NCI-H345 treated with DMSO at 0.1 percent for 48 hours (cell line): ENCODE measurements around the gene OPN5.
"Not testable (repeated sequence)": the region's sequence is repeated elsewhere in the genome, so short reads cannot be mapped to it uniquely, and the experiment has no call there.

Experiments used
- DNase-seq: peaks from one replicate; lab custom pipeline; 2025; ENCODE audit not compliant: unreplicated experiment; lab: John Stamatoyannopoulos, UW

The OPN5 gene

GRCh38 chr6:47781732-47782131 lies at the start of gene OPN5:
Gene OPN5 (plus strand): TSS chr6:47782032. CDS start chr6:47782067, 35 bp downstream.
- DNase-seq, result no peak

DNA sequence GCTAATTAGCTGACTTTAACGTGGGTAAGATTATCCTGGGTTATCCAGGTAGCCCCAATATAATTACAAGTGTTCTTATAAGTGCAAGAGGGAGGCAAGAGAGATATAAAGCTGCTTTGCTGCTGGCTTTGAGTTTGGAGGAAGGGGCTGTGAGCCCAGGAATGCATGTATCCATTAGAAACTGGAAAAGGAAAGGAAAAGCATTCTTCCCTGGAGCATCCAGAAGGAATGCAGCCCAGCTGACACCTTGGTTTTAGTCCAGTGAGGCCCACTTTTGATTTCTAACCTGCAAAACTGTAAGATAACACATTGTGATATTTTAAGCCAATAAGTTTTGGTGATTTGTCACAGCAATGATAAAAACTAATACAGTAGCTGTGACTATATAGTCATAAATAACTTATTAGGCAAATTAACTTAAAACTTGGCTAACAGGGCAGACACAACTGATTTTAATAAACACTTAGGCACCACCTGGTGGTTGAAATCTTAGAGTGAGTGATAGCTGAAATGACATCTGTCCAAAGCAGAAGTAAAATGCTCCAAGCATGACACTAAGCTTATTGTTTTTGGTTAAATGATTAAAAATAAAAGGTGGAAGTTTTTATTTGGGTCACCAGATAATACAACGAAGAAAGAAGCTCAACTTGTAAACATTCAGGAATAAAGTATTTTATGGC lies 47.8 kb upstream of the OPN5 start:
- DNase-seq, result peak; percentile 0

DNA sequence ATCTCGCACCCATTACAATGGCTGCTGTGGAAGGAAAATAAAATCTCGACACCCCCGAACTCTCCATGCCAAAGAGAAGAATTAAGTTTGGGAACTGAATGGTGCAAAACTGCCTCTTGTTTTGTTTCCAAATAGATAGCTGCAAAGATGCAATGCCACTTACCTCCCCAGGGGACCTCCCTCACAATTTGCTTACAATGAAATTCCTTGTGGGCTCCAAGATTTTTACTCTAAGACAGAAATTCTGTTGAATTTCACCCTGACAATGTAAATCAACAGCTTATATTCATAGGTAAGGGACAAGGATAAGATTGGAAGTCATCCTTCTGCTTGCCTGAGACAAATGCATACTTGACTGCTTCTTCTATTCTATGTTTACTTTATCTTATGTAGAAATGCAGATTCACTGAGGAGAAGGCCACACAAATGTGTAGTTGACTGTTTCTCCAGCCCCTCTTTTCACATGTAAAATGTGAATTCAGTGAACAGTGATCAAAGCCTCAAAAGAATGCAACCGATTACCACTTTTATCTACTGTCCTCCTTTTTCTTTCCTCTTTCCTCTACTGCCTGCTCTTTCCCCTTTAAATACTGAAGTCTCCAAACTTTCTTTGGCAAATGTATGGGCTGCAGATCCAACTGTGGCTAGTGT lies 46.9 kb upstream of the OPN5 start:
- peak; percentile 1 for DNase-seq

- no peak for DNase-seq
These were observed 45.6 kb upstream of the OPN5 start for GRCh38 chr6:47736083-47736700.

DNA sequence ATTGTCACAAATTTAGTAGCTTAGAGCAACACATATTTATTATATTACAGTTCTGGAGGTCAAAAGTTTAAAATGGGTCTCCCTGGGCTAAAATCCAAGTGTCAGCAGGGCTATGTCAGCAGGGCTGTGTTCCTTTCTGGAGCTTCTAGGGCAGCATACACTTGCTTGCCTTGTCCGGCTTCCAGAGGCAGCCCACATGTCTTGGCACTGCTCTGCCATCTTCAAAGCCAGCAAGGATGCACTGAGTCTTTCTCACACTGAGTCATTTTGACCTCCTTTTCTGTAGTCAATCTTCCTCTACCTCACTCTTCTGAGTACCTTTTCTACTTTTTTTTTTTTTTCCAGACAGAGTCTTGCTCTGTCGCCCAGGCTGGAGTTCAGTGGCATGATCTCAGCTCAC lies 44.4 kb upstream of the OPN5 start:
- DNase-seq, result no peak

DNA sequence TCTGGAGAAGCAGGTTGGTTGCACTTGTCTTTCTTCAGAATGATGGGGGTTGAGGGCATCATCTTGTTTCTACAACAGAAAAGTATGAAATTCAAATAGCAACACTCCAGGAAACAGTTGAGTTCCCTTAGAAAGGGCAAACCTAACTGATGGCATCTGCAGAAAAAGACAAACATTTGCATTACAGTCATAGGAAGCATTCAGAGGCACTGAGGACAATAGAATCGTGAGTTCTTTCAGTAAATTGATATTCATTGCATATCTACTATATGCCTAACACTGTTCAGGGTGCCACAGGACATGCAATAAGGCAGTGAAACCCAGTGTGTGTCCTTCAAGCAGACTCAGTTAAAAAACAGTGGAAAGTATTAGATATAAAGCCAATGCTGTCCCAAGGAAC lies 41.1 kb upstream of the OPN5 start:
- no peak for DNase-seq

DNA sequence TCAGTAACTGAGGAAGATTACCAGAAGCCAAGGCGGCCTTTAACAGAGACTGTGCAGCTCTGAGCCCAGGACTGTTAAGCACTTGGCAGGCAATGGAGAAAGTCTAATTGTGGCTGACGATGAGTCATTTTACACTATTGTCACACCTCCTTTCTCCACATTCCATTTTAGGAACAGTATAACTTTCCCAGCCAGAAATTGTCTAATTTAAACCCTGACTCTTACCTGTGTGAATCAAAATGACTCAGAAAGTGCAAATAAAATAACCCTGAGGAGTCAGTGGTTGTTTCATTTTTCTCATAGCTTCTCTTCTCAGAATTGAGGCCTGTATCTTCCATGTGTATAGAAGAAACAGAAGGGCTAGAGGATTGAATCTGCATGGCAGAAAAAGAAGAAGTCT lies 40.0 kb upstream of the OPN5 start:
- DNase-seq, result no peak

DNA sequence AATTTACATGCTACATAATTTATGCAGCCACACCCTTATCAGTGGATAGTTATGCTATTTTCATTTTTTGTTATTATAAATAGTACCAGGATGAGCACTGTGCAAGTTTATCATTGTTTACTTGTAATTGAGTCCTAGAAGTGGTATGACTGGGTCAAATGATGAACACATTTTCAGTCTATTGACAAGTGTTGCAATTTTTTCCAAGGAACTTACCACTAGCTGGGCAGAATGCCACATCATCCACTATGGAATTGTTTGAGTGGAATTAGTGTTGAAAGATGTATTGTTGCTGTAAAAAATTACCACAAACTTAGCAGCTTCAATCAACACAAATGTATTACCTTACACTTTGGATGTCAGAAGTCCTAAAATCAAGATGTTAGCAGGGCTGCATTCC lies 38.1 kb upstream of the OPN5 start:
- DNase-seq, result no peak

GRCh38 chr6:47745269-47745668 lies 36.6 kb upstream of the OPN5 start:
- DNase-seq, result not testable (repeated sequence)

GRCh38 chr6:47749757-47750156 lies 32.1 kb upstream of the OPN5 start:
- no peak for DNase-seq

GRCh38 chr6:47752801-47753200 lies 29.0 kb upstream of the OPN5 start:
- DNase-seq, result no peak

DNA sequence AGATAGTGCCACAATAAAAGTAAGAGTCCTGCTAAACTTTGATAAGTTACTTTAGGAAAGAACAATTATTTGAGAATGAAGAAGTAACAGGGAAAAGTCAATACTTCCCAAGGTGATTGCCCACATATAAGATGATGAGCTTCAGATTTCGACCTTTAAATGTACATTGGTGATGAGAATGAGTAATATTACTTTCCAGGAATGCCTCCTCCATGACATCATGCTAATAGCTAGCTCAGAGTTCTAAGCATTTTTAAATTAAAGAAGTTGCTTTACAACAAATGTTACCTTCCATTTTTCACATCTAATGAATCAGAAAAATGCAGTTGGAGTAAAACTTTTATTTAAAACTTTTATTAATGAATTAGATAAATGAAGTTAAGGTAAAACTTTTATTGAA lies 22.5 kb upstream of the OPN5 start:
- no peak for DNase-seq

- DNase-seq, result no peak
These were observed 19.3 kb upstream of the OPN5 start for GRCh38 chr6:47762502-47762901.

GRCh38 chr6:47766445-47766844 lies 15.4 kb upstream of the OPN5 start:
- no peak for DNase-seq

DNA sequence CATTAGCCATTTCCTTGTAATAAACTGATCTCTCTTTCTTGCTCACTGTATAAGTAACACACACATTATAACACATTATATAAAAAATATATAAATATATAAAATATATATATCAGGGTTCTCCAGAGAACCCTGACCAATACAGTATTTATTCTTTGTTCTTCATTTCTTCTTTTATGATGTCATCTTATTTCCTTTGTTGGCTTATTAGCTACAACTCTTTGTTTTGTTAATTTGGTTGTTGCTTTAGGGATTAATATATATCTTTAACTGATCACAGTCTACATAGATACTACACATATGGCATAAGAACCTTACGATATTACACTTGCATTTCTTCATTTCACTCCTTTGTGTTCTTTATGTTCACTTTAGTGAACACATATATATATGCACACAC lies 14.7 kb upstream of the OPN5 start:
- no peak for DNase-seq

DNA sequence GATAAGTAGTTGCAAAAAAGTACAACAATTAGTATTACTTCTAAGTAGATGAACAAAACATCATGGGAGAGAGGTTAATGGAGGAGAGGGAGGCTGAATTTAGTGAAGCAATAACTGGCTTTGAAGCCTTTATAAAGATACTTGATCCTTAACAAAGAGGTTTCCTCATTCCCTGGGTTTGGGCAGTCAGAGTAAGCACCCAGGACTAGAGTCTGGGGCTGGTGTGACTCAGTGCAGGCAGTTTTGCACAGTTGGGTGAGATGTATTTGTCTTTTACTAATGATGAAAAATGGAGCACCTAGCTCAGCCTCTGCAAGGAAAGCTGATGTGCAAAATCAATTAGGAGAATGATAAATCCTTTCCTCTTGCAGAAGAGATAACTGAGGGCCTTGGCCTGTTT lies 11.8 kb upstream of the OPN5 start:
- DNase-seq, result no peak

GRCh38 chr6:47772359-47772758 lies 9.5 kb upstream of the OPN5 start:
- no peak for DNase-seq

DNA sequence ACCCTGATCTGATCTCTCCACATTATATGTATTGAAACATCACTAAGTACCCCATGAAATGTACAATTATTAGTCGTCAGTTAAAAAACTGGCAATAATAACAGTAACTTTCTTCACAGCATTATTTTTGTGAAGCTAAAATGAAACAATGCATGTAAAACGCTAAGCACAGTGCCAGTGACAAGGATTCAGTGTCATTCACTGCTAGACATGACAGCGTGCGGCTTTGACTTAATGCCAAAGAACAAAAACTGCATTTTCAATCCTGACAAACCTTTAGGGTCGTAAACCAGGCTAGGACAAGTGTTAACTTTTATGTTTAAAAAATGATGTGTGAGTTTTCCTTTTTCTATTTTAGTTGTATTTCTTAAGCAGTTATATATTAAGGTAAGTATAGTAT lies 8.8 kb upstream of the OPN5 start:
- no peak for DNase-seq

DNA sequence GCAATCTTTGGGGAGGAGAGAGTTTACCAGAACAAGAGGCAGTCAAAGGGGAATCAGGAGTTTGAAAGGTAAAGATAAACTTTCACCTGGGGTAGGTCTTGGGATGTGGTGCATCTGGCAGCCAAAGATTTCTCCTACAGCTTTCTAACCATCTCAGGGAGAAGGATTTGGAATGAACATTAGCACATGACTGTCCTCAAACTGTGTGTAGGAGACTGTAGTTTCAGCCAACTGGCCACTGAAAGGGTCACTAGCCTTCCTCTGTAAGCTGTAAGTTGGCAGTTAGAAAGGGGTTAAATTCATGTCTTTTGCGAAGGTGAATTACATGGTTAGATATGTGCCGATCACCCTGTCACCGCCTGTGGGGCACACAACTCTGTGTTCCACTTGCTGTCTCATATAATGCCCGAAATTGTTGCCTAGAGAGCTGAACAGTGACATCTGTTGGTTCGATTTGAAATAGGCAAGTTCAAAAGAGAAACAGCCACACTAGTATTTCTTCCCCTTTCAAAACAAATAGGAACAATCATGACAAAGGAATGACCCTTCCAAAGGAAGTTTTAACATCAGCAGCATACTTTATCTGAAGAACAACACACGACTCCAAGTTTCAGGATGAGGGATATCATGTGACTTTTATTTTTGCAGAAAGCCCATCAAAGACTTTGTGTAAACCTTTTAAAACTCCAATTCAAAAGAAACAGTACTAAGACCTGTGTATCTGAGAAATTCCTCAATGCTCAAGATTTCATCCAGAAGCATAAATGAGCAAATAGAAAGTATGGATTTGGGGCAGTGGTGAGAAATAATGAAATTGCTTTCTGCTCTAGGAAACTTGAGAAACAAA lies 1.1 kb upstream of the OPN5 start:
- peak; percentile 13 for DNase-seq

DNA sequence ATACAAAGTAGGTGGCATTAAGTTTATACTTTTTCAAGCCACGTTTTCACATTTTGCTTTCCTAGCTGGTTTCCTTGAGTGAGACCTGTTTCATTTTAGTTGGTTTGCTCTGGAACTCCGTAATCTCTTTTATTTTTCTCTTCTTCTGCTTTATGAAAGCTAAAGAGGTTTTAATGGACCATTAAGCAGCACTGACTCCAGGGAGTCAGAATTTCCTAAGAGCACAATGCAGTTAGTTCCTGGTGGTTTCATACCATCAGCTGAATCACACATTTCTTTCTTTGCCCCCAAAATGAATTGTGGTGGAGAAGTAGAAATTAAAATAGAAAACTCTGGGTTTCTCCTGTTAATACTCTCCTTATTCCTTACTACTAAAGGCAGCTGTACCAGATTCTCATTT lies 3.4 kb downstream of the OPN5 start:
- no peak for DNase-seq

GRCh38 chr6:47787620-47788497 lies 6.0 kb downstream of the OPN5 start:
- DNase-seq, result peak; percentile 80
